Measurements from ENCODE around the gene EVL.

EVL gene

DNA sequence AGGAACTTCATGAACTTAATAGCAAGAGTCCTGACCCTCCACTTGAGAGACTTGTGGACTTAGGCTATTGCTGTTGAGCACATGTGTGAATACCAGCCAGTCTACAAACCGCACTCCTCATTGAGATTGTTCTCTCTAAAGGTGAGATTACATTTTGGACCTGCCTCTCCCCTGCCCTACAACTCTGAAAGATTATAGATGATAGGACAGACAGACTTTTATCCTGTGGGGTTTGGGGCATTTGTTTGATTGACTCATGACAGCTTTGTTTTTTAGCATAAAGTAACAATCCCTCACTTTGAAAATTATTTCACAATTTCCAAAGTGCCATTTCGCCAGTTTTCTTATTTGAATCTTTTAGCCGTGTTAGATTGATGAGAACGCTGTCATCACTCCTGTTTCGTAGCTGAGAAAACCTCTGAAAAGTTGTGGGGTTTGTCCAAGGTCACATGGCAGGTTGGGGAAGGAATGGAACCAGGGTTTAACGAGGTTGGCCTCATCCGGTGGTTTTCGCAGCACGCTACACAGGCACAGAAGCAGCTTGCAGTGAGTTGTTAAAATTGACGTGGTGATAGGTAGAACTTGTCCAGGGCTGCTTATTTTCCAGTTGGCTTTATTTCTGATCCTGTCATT lies 836 bp downstream of the EVL start:
- FAIRE-seq (no peak), DNase-seq (ENCODE audit: insufficient read length, low spot score) (no peak)
- TF ChIP-seq POLR2A (IDR thresholded peaks at IDR 0.05; ENCODE audit: low read depth, low read length), result no peak

DNA sequence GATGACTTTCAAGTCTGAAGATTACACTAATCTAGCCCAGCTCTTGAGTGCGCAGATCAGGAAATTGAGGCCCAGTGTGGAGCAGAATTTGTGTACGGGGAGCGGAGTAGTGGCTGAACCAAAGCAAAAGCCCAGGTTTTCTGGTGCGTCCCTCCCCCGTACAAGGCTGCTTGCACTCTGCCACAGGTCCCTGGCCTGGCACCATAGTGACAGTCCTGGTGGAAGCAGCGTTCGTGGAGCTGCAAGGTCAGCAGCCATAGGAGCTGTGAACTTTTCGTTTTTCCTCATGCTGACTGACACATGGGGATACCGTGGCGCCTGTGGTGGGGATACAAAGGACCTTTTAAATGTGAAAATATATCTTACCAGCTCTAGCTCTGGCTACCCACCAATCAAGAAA lies 1.7 kb downstream of the EVL start:
- DNase-seq (ENCODE audit: insufficient read length, low spot score), result no peak
- no peak for FAIRE-seq
- TF ChIP-seq POLR2A (IDR thresholded peaks at IDR 0.05; ENCODE audit: low read depth, low read length), result no peak

DNA sequence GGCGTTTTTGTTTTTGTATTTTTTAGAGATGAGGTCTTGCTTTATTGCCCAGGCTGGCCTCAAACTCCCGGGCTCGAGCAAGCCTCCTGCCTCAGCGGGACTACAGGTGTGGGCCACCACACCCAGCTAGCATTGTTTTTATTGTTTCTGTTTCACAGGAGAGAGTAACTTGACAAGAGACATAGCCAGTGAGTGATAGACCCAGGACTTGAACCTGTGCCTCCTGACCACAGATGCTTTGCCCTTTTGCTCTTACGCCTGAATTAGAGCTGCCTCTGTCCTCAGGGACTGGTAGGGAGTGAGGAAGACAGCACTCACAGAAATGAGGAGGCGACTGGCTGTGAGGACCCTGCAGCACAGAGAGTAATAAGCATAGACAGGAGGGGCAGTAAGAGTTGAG lies 2.3 kb downstream of the EVL start:
- DNase-seq (ENCODE audit: insufficient read length, low spot score) (no peak), FAIRE-seq (no peak)
- TF ChIP-seq POLR2A (IDR thresholded peaks at IDR 0.05; ENCODE audit: low read depth, low read length), result no peak

DNA sequence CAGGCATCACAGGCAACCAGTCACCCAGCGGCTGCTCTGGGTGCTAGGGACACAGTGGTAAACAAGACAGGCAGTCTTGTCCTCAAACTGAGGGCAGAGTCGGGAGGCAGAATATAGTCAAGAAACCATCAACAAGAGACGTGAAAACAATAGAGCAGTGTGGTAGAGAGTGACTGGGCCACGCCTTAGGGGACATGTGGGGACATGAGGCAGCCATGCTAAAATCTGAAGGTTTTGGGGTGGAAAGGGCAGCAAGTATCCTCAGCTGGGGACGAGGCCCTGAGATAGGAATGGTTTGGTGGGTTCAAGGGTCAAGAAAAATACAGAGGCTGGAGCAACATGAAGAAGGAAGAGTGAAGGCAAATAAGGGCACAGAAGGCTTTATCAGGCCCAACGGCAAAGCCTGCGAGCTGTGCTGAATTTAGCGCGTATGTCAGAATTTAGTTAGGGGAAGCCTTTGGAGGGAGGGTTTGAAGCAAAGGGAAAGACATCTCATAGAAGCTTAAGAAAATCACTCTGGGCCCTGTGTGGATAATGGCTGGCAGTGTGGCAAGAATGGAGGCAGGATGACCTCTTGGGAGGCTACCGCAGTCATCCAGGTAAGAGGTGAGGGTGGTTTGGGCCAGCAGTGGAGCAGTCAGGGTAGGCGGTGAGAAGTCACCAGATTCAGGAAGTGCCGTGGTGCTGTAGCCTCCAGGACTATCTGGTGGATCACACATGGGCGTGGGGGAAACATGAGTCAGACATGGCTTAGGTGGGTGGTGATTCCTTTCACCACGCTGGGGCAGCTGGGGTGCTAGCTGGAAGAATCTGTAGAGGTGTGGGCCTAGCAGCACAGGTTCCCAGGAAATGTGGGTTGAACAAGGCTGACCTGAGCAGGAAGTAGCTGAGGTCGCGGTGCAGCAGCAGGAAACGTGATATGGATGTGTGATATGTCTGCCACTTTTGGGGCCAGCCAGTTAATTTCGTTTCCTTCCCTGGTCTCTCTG lies 3.0 kb downstream of the EVL start:
- TF ChIP-seq POLR2A (IDR thresholded peaks at IDR 0.05; ENCODE audit: low read depth, low read length), result no peak
- FAIRE-seq (peak; percentile 62), DNase-seq (ENCODE audit: insufficient read length, low spot score) (peak; percentile 29)

DNA sequence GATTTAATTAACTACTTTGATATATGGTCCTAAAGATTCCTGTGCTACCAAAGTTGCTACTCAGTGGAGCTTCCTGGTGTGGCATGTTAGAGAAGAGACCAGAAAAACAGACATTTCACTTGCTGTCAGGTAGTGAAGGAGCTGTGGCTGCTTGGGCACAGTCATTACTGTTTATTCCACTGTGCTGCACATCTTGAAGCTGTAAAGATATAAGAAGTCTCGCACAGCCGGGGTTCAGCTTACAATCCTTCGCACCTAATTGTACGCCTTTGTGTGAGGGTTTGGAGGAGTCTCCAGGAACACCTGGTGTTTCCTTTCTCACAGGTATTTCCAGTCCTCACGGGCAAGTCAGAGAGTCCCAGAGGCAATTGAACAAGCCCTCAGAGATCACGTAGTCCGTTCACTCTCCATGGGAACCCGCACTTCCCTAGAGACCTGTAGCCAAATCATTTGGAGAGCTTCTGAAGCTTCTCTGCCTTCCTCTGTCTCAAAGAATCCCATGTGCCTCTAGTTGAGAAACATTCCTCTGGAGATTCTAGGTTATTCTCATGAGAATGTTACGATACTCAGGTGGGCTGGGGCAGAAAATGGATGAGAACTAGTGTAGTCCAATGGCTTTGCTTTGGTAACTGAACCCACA lies 4.1 kb downstream of the EVL start:
- no peak for DNase-seq (ENCODE audit: insufficient read length, low spot score)
- TF ChIP-seq POLR2A (IDR thresholded peaks at IDR 0.05; ENCODE audit: low read depth, low read length), result no peak
- no peak for FAIRE-seq

DNA sequence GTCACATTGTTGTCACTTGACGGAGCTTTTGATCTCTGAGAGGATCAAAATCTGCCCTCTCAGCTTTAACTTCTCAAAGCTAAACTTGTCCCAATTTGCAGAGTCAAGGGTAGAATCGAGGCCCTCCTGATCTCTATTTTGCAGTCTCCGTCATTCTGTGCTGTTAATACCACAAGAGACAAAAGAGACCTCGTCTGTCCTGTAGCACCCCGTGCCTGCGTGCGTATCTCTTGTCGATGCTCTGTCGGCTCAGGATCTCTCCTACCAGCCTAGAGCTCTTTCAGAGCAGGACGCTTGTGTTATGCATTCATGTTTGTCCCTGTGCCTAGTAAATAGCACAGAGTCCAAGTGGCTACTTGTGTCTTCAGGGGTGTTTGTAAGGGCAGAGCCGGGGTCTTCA lies 5.1 kb downstream of the EVL start:
- FAIRE-seq (no peak), DNase-seq (ENCODE audit: insufficient read length, low spot score) (no peak)
- no peak for TF ChIP-seq POLR2A (IDR thresholded peaks at IDR 0.05; ENCODE audit: low read depth, low read length)

DNA sequence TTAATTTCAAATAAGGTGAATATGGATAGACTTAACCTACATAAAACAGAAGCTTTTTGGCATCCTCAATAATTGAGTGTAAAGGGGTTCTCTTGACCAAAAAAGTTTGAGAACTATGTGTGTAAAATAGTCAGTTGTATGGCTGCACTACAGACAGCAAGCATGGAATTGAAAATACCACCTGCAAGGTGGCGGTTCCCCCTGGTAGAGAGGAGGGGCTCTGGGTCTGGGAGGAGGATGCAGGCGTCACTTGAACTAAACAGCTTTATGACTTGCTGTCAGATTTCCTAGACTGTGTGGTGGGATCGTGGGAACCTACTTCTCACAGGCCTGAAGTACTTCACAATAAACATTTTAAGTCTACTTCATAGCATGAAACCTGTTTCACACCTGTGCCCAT lies 6.3 kb downstream of the EVL start:
- FAIRE-seq (no peak), DNase-seq (ENCODE audit: insufficient read length, low spot score) (no peak)
- TF ChIP-seq POLR2A (IDR thresholded peaks at IDR 0.05; ENCODE audit: low read depth, low read length), result no peak

DNA sequence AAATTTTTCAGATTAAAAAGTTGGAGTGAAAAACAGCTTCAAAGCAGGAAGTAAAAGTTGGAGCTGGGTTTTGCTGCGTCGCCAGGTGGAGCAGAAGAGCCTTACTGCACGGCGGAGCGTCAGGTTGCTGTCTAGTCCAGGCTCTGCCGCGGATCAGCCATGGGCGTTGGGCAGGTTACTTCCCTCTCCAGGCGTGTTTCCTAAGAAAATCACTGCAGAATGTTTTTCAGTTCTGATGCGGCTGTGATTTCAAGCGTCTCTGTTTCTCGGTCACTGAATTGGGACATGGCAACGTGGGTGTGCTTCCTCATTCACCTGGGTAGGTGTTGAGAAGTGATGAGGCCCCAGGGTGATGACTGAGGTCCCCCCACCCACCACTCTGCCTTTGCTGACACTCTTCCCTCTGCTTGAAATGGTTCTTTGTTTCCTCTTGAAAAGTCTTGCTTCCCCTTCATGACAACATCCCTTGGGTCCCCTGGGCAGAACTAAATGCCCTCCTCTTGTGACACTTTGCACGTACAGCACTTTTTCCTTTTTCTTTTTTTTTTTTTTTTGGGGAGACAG lies 7.6 kb downstream of the EVL start:
- TF ChIP-seq POLR2A (IDR thresholded peaks at IDR 0.05; ENCODE audit: low read depth, low read length), result no peak
- no peak for DNase-seq (ENCODE audit: insufficient read length, low spot score)
- no peak for FAIRE-seq

DNA sequence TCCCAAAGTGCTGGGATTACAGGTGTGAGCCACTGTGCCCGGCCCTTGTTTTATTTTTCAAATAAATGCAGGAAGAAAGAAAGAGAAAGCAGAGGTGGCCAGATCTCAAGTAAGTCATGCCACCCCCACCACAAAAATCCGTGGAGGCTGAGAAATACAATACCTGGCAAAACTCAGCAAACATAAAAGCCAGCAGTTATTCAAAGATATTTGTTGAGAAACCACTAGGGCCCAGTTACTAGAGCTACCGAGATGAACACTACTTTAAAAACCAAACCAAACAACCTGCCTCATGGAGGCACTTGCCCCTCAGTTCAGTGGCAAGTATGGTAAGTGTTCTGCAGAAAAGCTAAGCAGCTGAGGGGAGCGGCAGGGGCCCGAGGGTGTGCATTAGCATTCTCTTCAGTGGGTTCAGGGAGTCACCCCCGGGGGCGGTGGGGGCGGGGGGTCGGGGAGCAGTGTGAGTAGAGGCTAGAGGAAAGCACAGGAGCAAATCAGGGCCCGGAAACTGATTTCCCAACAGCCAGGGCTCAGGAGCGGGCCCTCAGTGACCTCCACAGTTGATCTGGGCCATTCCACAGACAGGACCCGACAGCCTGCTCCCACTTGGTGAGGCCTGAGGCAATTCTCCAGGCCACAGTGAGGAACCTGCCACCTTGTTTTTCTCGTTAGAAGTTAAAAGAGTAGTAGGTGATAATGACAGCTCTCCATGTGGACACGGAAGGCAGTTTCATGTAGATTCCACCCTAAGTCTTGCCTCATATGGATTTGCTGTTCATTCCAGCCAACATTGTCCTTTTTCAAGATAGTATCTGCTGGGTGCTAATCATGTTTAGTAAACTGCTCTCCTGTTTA lies 8.6 kb downstream of the EVL start:
- DNase-seq (ENCODE audit: insufficient read length, low spot score), result no peak
- TF ChIP-seq POLR2A (IDR thresholded peaks at IDR 0.05; ENCODE audit: low read depth, low read length), result no peak
- FAIRE-seq, result no peak

DNA sequence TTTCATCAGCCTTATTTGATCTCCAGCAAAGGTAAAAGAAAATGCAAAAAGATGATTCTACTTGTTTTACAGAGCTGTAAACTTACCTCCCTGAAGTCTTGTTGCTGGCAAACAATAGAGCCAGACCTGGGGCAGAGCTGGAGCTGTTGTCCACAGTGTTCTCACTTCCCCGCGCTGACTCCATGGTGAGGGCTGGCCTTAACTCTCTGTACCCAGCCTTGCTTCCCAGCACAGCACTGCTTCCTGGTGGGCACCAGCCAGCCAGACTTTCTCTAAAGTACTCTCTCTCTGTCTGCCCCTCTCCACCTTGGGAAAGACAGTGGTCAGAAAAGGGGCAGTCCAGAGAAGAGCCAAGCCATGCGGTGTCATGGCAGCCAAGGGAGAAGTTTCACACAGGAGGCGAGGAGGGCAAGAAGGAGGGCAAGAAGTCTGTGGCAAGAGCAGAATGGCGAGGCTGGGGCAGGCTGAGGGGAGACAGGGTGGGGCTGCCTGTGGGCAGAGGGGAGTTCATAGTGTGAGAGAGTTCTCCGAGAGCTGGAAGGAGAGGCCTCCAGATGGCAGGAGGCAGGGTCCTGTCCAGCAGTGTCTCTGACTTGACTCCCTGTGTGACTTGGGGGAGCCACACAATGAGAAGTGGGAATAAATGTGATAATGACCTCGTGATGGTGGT lies 9.3 kb downstream of the EVL start:
- no peak for TF ChIP-seq POLR2A (IDR thresholded peaks at IDR 0.05; ENCODE audit: low read depth, low read length)
- FAIRE-seq (no peak), DNase-seq (ENCODE audit: insufficient read length, low spot score) (no peak)

DNA sequence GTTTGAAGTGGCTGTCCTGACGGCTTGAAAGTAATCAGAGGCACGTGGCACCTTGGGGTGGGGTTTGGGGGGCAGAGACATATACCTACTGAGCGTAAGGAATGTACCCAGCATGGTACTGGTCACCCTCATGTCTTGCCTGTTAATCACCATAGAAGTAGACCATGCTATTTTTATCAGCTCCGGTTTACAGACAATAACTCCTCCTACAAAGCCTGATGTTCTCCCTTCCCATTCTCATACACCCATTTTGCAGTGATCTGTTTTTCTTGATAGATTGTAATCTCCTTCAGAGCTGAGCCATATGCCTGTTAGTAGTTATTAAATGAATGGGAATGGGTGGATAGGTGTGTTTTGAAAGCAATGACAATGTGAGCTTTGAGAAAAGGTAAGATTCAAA lies 10.5 kb downstream of the EVL start:
- no peak for TF ChIP-seq POLR2A (IDR thresholded peaks at IDR 0.05; ENCODE audit: low read depth, low read length)
- FAIRE-seq, result no peak

DNA sequence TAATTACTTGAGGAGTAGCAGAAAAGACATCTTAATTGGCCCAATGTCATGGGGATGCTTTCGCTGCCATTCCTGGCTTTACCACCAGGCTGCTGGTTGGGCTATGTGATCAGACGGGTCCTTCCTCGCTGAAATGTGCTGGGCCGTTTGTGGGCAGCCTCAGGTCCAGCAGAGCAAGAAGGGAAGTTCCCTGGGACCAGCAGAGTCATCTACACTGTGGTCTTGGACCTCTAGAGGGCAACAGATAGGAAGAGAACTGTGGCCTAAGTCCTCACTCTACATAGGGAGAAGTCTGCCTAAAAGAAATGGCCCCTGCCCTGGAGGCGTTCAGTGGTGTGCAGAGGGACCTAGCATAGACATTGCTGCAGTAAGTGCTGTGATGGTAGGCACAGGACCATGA lies 10.9 kb downstream of the EVL start:
- FAIRE-seq (no peak), DNase-seq (ENCODE audit: insufficient read length, low spot score) (no peak)
- no peak for TF ChIP-seq POLR2A (IDR thresholded peaks at IDR 0.05; ENCODE audit: low read depth, low read length)

More for the DNA sequence above, 10.5 kb downstream of the EVL start:
- no peak for DNase-seq (ENCODE audit: insufficient read length, low spot score)

DNA sequence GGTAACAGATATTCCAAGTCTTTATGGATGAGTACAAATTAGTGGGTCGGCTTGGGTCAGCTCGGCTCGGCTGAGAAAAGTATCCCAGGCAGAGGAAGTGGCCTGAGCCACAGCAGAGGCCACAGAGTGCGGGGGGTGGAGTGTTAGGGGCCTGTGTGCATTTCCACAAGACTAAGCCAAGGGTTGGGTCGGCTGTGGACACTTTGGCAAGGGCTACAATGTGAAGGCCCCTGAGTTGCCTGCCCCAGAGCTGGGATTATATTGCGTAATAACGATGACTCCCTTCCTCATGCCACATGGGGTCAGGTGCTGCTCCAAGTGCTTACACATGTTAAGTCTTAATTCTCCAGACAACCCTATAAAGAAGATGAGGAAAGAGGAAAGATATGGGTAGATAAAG lies 11.4 kb downstream of the EVL start:
- no peak for DNase-seq (ENCODE audit: insufficient read length, low spot score)
- no peak for TF ChIP-seq POLR2A (IDR thresholded peaks at IDR 0.05; ENCODE audit: low read depth, low read length)
- no peak for FAIRE-seq
